ENCODE data around the gene BCL7C. TPM values are rescaled to one million over a fixed set of nuclear protein-coding genes. Genes with fewer than 3 reads are reported as not detected.
A peak's percentile ranks its signal among the peaks of the same experiment; 100 is the strongest.

Gene BCL7C
- total RNA-seq, 1 donor from 2014 or later, result 34.6 TPM

GRCh38 chr16:30903596-30903995 lies 9.7 kb upstream of the BCL7C start:
- Mint-ChIP-seq H3K27ac (ENCODE audit: unreplicated experiment) (peak overlapping the region; percentile 15), H3K4me1 (ENCODE audit: low read depth) (peaks cover 8% of the 10 kb centered on the region), H3K36me3 (ENCODE audit: low read depth) (no peaks in the 10 kb centered on the region), H3K4me3 (ENCODE audit: unreplicated experiment) (no peak overlapping the region), H3K9me3 (ENCODE audit: low read depth) (no peaks in the 10 kb centered on the region), H3K27me3 (ENCODE audit: low read depth) (no peaks in the 10 kb centered on the region)
- DNase-seq (ENCODE audit: low spot score), result no peak
- no peak for TF ChIP-seq CTCF (IDR thresholded peaks at IDR 0.05)

- Mint-ChIP-seq H3K4me3 (ENCODE audit: unreplicated experiment) (peak overlapping the region; percentile 78), H3K27me3 (ENCODE audit: low read depth) (no peaks in the 10 kb centered on the region), H3K36me3 (ENCODE audit: low read depth) (no peaks in the 10 kb centered on the region), H3K27ac (ENCODE audit: unreplicated experiment) (peak overlapping the region; percentile 36), H3K9me3 (ENCODE audit: low read depth) (no peaks in the 10 kb centered on the region), H3K4me1 (ENCODE audit: low read depth) (peaks cover 8% of the 10 kb centered on the region)
- no peak for DNase-seq (ENCODE audit: low spot score)
- TF ChIP-seq CTCF (IDR thresholded peaks at IDR 0.05), result no peak
Measured at GRCh38 chr16:30903002-30903401, 9.1 kb upstream of the BCL7C start.

DNA sequence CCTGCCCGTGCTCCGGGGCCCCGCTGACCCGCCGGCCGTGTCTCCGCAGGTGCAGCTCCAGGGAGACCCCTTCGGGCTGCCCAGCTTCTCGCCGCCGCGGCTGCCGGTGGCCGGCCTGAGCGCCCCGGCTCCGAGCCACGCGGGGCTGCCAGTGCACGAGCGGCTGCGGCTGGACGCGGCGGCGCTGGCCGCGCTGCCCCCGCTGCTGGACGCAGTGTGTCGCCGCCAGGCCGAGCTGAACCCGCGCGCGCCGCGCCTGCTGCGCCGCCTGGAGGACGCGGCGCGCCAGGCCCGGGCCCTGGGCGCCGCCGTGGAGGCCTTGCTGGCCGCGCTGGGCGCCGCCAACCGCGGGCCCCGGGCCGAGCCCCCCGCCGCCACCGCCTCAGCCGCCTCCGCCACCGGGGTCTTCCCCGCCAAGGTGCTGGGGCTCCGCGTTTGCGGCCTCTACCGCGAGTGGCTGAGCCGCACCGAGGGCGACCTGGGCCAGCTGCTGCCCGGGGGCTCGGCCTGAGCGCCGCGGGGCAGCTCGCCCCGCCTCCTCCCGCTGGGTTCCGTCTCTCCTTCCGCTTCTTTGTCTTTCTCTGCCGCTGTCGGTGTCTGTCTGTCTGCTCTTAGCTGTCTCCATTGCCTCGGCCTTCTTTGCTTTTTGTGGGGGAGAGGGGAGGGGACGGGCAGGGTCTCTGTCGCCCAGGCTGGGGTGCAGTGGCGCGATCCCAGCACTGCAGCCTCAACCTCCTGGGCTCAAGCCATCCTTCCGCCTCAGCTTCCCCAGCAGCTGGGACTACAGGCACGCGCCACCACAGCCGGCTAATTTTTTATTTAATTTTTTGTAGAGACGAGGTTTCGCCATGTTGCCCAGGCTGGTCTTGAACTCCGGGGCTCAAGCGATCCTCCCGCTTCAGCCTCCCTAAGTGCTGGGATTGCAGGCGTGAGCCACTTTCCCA lies 8.4 kb upstream of the BCL7C start:
- H3K27ac Mint-ChIP-seq (ENCODE audit: unreplicated experiment), result peak overlapping the region; percentile 88
- H3K36me3 Mint-ChIP-seq (ENCODE audit: low read depth), result no peaks in the 10 kb centered on the region
- no peaks in the 10 kb centered on the region for H3K27me3 Mint-ChIP-seq (ENCODE audit: low read depth)
- peak; percentile 54 for TF ChIP-seq CTCF (IDR thresholded peaks at IDR 0.05)
- H3K4me3 Mint-ChIP-seq (ENCODE audit: unreplicated experiment), result peak overlapping the region; percentile 78
- DNase-seq (ENCODE audit: low spot score), result no peak
- H3K4me1 Mint-ChIP-seq (ENCODE audit: low read depth), result peaks cover 13% of the 10 kb centered on the region
- H3K9me3 Mint-ChIP-seq (ENCODE audit: low read depth), result no peaks in the 10 kb centered on the region

- Mint-ChIP-seq H3K27me3 (ENCODE audit: low read depth) (no peaks in the 10 kb centered on the region), H3K27ac (ENCODE audit: unreplicated experiment) (peak overlapping the region; percentile 22), H3K4me1 (ENCODE audit: low read depth) (peaks cover 22% of the 10 kb centered on the region), H3K36me3 (ENCODE audit: low read depth) (no peaks in the 10 kb centered on the region), H3K4me3 (ENCODE audit: unreplicated experiment) (peak overlapping the region; percentile 46), H3K9me3 (ENCODE audit: low read depth) (no peaks in the 10 kb centered on the region)
- TF ChIP-seq CTCF (IDR thresholded peaks at IDR 0.05), result no peak
- DNase-seq (ENCODE audit: low spot score), result no peak
Measured at GRCh38 chr16:30901201-30902028, 7.5 kb upstream of the BCL7C start.

DNA sequence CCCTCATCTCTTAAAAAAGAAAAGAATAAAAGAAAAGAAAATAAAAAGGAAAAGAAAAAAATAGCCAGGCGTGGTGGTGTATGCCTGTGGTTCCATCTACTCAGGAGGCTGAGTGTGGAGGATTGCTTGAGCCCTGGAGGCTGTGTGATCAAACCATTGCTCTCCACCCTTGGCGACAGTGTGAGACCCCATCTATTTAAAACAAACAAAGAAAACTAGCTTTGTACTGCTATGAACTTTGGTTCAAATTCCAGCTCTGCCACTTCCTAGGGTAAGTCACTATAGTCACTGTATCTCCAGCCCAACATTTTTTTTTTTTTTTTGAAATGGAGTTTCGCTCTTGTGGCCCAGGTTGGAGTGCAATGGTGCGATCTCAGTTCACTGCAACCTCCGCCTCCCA lies 6.7 kb upstream of the BCL7C start:
- Mint-ChIP-seq H3K27me3 (ENCODE audit: low read depth) (no peaks in the 10 kb centered on the region), H3K4me1 (ENCODE audit: low read depth) (peaks cover 30% of the 10 kb centered on the region), H3K36me3 (ENCODE audit: low read depth) (no peaks in the 10 kb centered on the region), H3K4me3 (ENCODE audit: unreplicated experiment) (no peak overlapping the region), H3K9me3 (ENCODE audit: low read depth) (no peaks in the 10 kb centered on the region), H3K27ac (ENCODE audit: unreplicated experiment) (no peak overlapping the region)
- DNase-seq (ENCODE audit: low spot score), result no peak
- no peak for TF ChIP-seq CTCF (IDR thresholded peaks at IDR 0.05)

All from chondrocyte (in vitro differentiated cells).